HG03103 (cell line): ENCODE data around the gene UHRF2.

Source experiments
- ATAC-seq: cut with Tn5 transposase; IDR thresholded peaks from one replicate; pipeline ENCODE4 v1.9.1; 2021; ENCODE audit warnings: low read depth; ENCODE audit not compliant: unreplicated experiment

Gene UHRF2

DNA sequence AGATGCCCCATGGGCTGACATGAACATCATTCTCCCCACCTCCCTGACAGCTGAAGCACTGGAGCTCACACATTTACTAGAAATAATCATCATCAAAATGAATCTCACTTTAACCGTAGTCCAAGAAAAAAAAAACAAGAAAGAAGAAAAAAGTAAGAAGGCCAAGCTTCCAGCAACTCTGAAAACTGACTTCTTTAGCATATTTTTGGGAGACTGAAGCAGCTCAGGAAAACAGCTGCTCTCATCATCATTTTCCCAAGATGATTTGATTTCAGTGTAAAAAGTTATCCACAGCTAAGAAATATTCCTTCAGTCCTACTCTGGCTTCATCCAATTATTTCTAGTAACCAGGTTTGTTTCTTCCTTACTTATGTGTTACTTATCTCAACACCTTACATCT, 140.9 kb downstream of the UHRF2 start:
- no peak for ATAC-seq
